SU-DHL-6 (cell line): ENCODE results near the gene PTCD2.

ENCODE experiments used
- EZH2phosphoT487 ChIP-seq: fragments of 200-600 bp; sonication (generic), shearing (Covaris generic); conservative IDR thresholded peaks from 2 replicates; pipeline ENCODE4 v1.6.1; 2018; ENCODE audit warnings: mild to moderate bottlenecking, antibody characterized with exemption, low read length, moderate library complexity, mixed read lengths
- TF ChIP-seq, protein P1 (sequence below): fragments of 200-600 bp; sonication (generic); IDR thresholded peaks from one replicate; pipeline ENCODE4 v1.5.1; 2017; ENCODE audit warnings: antibody characterized with exemption, mild to moderate bottlenecking, low read length, moderate library complexity; ENCODE audit not compliant: insufficient read depth, poor library complexity, severe bottlenecking

DNA sequence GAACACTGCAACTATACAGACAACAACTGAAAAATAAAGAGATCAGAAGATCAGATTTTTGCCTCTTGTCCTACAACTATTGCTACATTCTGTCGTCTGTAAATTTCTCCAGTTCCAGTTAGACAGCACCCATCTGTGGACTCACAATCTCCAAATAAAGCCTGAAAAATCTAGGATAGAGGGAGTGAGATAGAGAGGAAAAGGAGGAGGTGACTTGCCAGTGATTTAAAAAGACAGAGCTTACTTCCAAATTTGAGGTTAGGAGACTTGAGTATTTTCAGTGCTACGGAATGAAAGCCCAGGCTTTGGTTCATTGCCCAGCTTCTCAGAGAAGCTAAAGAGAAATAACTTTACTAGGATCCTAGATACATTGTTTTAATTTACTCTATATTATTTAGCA lies 63.6 kb downstream of the PTCD2 start:
- TF ChIP-seq, protein P1, sequence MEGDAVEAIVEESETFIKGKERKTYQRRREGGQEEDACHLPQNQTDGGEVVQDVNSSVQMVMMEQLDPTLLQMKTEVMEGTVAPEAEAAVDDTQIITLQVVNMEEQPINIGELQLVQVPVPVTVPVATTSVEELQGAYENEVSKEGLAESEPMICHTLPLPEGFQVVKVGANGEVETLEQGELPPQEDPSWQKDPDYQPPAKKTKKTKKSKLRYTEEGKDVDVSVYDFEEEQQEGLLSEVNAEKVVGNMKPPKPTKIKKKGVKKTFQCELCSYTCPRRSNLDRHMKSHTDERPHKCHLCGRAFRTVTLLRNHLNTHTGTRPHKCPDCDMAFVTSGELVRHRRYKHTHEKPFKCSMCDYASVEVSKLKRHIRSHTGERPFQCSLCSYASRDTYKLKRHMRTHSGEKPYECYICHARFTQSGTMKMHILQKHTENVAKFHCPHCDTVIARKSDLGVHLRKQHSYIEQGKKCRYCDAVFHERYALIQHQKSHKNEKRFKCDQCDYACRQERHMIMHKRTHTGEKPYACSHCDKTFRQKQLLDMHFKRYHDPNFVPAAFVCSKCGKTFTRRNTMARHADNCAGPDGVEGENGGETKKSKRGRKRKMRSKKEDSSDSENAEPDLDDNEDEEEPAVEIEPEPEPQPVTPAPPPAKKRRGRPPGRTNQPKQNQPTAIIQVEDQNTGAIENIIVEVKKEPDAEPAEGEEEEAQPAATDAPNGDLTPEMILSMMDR = no peak
- TF ChIP-seq EZH2phosphoT487 = no peak
